OCI-M2 (cell line): ENCODE results near the gene USP28.
"Not testable (repeated sequence)": the region's sequence is repeated elsewhere in the genome, so short reads cannot be mapped to it uniquely, and the experiment has no call there.

ENCODE experiments used
- DNase-seq: peaks from one replicate; lab custom pipeline; 2025; ENCODE audit not compliant: unreplicated experiment; lab: John Stamatoyannopoulos, UW

USP28 gene, protein sequence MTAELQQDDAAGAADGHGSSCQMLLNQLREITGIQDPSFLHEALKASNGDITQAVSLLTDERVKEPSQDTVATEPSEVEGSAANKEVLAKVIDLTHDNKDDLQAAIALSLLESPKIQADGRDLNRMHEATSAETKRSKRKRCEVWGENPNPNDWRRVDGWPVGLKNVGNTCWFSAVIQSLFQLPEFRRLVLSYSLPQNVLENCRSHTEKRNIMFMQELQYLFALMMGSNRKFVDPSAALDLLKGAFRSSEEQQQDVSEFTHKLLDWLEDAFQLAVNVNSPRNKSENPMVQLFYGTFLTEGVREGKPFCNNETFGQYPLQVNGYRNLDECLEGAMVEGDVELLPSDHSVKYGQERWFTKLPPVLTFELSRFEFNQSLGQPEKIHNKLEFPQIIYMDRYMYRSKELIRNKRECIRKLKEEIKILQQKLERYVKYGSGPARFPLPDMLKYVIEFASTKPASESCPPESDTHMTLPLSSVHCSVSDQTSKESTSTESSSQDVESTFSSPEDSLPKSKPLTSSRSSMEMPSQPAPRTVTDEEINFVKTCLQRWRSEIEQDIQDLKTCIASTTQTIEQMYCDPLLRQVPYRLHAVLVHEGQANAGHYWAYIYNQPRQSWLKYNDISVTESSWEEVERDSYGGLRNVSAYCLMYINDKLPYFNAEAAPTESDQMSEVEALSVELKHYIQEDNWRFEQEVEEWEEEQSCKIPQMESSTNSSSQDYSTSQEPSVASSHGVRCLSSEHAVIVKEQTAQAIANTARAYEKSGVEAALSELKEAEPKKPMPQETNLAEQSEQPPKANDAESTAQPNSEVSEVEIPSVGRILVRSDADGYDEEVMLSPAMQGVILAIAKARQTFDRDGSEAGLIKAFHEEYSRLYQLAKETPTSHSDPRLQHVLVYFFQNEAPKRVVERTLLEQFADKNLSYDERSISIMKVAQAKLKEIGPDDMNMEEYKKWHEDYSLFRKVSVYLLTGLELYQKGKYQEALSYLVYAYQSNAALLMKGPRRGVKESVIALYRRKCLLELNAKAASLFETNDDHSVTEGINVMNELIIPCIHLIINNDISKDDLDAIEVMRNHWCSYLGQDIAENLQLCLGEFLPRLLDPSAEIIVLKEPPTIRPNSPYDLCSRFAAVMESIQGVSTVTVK

DNA sequence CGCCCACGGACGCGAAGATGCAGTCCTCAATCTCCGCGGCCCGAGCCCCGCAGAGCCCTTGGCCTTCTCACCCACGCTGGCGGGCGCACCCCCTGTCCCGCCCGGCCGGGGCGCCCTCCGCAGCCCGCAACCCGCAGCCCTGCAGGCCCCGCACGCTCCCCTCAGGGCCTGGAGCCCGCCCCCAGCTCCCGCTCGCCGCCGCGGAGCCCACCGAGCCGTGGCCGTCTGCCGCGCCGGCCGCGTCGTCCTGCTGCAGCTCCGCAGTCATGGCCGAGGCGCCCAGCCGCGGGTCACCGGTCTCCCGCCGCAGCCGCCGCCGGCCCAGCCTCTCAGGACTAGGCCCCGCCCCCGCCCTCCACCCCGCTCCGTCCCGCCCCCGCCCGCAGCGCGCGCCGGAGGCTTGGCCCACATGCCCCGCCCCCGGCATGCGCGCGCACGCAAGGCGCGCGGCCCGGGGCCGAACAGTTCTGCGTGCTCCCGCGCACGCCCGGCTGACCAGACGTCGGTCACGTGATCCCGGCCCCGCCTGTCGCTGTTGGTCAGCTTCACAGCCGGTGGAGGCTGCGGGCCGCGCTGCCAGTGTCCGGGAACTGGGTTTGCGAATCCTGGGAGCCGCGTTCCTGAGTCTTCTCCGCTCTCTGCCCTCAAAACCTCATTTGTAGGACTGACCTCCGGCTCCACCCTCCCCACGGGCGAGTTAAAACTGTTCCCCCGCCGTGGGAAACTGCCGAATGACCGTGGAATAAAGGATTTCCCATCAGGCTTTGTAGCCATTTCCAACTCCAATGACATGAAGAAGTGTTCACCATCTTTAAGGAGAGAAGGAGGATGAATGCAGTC, at the start of gene USP28:
Gene USP28, minus strand, starts transcription at position 339 of the 840 bp plus-strand sequence. Its CDS starts 71 bp downstream, at position 268.
- DNase-seq: peak; percentile 42

DNA sequence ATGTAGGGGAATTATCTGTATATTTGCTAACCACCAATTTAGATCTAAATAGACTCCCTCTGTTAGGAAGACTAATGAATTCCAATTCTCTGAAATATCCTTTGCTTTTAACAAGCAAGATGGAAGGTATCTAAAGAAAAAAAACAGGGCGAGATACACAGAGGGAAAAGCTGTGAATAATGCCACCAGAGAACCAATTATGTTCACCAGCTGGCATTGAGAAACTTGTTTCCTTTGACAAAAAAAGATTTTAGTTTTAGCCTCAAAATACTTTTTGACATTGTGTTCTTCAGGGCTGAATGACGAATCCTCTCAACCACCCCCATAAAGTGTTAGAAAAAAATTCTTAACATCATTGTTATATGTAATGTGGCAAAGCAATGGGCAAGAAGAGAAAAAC, 48.2 kb upstream of the USP28 start:
- DNase-seq: no peak

DNA sequence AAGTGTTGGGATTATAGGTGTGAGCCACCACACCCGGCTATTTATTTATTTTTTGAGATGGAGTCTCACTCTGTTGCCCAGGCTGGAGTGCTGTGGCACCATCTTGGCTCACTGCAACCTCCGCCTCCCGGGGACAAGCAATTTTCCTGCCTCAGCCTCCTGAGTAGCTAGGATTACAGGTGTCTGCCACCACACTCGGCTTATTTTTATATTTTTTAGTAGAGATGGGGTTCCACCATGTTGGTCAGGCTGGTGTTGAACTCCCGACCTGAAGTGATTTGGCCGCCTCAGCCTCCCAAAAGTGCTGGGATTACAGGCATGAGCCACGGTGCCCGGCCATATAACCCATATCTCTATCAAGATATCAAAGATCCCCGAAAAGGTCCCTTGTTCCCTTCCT, 36.1 kb upstream of the USP28 start:
- DNase-seq: not testable (repeated sequence)

DNA sequence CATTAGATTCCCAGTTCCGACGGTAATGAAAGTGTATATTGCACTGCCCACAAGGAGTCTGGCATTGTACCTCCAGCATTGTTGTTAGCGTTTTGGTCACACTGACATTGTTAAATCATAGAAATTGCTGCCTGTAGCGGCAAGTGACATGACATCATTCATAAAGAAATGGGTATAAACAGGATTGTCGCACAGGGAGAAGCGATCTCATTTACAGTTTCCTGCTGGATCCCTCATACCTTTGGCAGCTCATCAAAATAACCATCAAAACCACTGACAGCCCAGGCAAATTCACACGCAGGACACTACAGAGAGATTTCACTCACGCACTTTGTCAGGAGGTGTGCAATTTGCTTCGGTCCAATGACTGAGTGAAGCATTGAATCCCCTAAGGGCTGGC, 32.7 kb upstream of the USP28 start:
- DNase-seq: no peak

DNA sequence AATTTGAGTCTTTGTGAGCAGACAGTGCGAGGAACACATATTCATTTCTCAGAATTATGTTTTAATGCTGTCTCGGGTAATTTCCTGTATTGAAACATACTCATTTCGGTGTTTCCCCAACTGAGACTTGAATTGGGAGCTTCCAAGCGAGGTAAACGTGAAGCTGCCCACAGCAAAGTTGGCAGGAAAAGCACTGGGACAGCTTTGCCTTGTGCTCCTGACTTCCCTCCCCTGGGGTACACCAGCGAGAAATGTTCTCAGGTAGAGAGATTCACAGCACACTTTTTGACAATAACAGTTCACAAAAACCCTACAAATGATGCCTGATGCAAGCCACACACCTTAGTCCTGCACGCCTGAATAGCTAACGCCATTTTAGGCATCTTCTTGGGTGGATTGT, 32.3 kb upstream of the USP28 start:
- no peak for DNase-seq

DNA sequence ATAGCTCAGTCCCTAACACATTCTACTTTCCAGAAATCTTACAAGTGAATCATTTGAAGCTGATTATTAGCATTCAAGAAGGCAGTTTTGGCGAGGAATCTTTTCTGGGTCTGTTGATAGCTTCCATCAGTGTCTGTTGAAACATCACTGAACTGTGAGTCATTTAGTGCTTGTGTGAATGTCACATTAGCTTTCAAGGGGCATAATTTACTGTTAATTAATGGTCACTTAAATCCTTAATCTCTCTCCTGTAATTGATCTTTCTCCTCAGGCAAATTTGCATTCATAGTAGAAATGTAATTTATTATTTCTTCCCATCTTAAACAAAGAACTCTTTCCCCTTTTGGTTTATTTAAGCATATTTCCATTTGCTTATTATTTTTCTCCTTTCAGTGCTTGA, 31.8 kb upstream of the USP28 start:
- no peak for DNase-seq

DNA sequence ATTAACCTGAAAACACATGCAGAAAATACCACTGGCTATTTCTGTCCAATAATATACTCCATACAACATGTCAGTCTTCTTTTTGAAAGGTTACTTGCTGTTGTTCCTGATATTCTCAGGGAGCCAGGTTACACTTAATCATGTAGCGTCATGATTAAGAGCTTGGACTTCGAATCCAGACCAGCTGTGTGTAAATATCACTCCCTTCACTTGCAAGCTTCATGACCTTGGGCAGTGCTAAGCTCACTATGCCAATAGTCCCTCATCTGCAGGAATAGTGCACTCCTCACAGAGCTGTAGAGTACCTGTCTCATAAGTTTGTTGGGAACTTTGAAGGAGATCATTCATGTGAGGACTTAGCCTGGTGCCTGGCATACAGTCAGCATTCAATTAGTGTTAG, 31.1 kb upstream of the USP28 start:
- DNase-seq: no peak

DNA sequence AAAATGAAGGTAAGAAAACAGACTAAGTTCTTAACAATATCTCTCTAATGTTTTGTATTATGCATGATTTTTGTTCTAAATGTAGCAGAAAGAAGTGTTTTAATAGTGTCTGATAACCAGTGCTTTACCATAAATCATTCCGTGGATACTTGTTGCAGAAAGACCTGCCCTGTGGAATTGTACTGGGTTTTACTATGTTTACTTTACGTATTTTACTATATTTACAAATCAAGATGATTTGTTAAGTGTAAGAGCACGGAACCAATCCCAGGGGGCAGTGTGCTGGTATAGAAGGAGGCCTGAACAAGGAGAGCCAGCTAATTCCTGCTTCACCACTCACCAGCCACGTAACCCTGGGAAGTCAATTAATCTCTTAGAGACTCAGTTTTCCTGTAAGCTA, 30.7 kb upstream of the USP28 start:
- no peak for DNase-seq

DNA sequence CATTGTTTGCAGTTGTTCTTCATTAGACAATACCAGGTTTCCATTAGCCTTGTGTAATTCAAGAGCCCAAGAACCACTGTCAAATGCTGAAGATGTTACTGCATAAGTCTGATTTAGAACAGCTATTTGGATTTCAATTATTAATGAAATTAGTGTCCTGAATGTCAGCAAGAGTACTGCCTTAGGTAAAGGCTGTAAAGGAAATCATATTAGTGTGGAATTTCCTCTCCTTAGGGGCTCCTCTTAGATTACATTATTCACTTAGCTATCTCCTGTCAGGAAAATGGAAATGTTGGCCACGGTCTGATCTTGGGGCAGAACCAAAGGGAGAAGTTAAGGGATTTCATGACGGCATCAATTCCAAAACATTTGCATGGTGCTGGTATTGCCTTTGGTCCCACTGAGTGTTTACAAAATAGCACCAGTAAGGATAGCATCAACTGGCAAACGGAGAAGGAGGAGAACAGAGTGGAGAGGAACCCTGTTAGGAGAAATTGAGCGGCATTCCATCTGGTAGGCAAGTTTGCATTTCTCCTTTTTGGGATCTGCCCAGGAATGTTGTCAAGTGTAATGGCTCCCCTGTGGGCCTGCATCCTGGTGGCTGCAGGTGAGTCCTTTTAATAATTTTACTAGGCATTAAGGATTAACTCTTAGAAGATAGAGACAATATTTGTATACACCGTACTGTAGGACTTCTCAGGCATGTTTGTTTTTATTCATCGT, 29.2 kb upstream of the USP28 start, which contains the start of gene HTR3B:
Gene HTR3B, plus strand, starts transcription at position 418 of the 723 bp plus-strand sequence. Its CDS starts 138 bp downstream, at position 556.
- no peak for DNase-seq

DNA sequence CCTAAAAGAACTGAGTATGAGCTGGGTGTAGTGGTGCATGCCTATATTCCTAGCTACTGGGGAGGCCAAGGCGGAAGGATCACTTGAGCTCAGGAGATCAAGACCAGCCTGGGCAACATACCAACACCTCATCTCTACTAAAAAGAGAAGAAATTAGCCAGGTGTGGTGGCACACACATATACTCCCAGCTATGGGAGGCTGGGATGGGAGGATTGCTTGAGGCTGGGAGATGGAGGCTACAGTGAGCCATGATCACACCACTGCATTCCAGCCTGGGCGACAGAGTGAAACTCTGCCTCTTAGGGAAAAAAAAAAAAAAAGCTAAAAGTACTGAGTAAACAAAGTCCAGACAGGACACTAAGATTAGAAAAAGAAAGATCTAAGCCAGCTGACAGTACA, 25.8 kb upstream of the USP28 start:
- no peak for DNase-seq

DNA sequence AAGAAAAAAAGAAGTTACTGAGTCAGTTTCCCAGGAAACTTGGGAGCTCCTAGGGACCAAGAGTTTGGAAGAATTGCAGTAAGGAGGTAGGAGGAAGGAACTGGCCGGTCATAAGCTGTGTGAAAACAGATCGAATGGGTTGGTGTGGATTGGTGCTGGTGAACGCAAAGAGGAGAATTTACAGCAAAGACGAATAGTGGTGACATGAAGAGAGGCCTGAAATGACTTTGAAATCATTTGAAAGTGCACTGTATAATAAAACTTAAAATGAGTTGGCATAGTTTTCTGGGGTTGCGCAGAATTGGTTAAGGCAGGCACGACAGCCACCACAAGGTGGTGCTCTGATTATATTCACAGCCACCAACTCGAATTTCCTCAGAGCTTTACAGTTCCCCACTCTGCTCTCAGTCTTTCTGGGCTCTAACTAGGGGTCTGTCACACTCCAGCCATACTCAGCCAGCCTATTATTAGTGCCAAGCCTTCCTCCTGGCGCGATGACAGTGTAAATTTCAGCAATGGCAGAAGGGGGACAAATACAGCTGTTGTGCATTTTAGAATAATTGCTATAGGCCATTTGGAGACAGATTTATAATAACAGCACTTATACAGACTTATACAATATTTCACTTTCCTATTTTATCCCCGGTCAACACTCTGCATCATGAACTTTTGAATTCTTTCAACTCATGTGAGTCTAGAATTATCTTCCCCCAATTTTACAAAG, 20.9 kb upstream of the USP28 start:
- DNase-seq: no peak

DNA sequence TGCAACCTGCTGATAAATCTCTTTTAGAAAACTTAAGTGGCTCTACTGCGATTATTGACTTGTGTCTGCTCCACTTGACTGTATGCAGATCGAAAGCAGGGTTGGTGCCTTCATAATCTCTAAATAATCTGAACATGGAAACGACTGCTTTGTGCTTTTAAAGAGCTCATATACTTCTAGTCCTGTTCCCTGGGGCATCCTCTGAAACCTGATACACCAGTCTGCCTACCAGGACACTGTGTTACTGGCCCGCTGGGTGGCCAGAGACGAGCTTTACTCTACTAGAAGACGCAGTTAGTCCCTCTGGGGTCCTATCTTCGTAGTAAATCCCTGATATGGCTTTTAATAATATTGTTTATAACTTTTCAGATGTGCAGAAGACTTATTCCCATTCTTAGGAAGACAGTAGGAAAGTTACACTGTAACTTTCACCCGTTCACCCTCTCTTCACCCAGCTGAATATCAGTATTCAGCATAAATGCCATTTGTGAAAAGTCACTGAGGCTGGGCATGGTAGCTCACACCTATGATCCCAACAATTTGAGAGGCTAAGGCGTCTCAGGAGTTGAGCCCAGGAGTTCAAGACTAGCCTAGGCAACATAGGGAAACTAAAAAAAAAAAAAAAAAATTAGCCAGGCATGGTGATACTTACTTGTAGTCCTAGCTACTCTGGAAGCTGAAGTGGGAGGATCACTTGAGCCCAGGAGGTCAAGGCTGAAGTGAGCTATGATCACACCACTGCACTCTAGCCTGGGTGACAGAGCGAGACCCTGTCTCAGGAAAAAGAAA, 20.2 kb upstream of the USP28 start:
- DNase-seq: no peak

DNA sequence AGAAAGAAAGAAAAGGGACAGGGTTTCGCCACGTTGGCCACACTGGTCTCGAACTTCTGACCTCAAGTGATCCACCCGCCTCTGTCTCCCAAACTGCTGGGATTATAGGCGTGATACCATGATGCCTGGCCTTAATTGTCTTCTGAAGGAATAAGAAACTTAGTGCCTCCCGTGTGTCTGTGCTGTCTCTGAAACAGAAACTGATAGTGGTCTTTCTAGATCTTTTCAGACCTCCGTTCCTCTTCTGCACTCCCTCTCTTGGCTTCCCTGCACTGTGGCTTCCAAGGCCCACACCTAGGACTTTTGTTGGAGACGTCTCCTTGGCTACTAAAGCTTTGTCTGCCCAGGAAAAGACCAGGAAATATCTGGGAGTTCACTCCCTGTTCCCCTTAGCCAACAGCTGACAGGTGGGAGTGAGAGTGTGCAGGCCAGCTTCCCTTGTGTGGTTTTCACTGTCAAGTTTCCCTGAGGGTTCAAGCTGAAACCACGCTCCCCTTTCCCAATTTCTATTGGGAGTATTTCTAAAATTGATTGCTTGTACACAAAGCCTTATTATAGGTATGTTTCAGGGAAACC, 19.1 kb upstream of the USP28 start:
- DNase-seq: no peak

DNA sequence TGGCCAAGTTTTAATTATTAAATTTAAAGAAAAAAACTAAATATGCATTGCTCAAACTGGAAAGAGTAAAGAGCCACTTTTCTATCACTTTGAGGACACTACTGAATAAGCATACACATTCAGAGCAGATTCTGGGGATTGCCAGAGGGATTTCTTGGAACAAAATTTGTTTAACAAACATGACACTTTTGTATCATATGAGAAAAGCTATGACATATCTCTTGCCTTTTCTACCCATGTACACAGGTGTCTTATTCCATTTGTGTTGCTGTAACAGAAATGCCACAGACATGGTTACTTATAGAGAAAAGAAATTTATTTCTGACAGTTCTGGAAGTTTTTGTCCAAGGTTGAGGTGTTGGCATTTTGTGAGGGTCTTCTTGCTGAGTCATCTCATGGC, 13.5 kb upstream of the USP28 start:
- DNase-seq: no peak

DNA sequence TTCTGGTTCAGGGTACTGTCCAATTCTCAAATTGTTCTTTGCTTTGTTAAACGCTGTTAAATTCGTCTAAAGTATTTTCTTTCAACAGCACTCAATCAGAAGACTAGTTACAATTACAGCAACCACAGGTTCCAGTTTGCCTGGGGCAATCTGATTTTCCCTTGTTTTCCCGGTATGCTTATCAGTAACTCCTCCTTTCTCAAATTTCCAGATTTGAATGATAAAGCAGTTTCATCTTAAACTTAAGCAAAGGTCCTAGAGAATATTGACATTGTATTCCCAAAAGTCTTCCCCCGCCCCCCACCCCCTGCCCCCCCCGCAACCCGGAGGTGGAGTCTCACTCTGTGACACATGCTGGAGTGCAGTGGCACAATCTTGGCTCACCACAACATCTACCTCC, 10.5 kb upstream of the USP28 start:
- DNase-seq: no peak

DNA sequence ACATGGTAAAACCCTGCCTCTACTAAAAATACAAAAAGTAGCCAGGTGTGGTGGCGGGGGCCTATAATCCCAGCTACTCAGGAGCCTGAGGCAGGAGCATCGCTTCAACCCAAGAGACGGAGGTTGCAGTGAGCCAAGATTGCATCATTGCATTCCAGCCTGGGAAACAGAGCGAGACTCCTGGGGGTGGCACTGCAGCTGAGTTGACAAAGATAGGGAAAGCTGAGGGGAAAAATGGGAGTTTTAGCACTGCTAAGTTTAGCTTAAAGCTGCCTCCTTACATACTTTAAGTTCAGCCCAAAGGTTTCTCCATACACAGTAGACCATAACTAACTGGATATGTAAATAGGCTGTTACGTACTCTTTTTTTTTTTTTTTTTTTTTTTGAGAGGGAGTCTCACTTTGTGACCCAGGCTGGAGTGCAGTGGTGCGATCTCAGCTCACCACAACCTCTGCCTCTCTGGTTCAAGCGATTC, 9.0 kb upstream of the USP28 start:
- DNase-seq: no peak

DNA sequence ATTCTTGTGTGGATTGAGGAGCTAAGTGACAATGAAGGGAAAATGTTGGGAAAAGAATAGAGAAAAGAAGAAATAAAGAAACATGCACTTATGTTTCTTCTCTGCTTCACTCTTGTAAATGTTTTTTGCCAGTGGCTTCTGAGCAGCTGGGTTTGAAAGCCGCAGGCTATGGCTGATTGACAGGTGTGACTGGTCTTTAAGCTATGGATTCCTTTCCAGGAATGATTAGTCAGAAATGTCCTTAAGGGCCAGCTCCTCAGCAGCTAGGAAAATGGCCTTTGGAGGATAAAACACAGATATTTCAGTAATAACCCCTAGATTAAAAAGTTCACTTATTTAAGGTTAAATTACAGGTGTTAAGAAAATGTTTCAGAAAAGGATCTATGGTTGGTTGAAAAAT, 6.5 kb upstream of the USP28 start:
- no peak for DNase-seq

DNA sequence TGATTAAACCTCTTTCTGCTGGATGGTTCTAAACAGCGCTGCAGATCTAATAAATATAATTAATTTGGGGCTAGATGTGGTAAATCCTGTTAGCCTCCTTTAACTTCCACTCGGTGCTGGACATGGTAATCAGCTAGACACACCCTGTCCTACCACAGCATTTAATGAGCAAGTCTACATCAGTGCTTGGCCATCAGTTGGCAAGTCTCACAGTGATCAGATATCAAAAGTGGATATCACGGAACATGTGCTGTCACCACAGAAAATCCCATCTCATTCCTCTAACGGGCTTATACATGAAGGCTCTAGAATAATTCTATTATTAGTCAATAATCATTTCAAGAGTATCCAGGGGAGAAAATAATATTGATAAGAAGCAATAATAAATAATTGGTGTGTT, 5.6 kb upstream of the USP28 start:
- DNase-seq: no peak
